ENCODE data around the gene KRTCAP2.
"Not testable (repeated sequence)": the region's sequence is repeated elsewhere in the genome, so short reads cannot be mapped to it uniquely, and the experiment has no call there.

The KRTCAP2 gene

DNA sequence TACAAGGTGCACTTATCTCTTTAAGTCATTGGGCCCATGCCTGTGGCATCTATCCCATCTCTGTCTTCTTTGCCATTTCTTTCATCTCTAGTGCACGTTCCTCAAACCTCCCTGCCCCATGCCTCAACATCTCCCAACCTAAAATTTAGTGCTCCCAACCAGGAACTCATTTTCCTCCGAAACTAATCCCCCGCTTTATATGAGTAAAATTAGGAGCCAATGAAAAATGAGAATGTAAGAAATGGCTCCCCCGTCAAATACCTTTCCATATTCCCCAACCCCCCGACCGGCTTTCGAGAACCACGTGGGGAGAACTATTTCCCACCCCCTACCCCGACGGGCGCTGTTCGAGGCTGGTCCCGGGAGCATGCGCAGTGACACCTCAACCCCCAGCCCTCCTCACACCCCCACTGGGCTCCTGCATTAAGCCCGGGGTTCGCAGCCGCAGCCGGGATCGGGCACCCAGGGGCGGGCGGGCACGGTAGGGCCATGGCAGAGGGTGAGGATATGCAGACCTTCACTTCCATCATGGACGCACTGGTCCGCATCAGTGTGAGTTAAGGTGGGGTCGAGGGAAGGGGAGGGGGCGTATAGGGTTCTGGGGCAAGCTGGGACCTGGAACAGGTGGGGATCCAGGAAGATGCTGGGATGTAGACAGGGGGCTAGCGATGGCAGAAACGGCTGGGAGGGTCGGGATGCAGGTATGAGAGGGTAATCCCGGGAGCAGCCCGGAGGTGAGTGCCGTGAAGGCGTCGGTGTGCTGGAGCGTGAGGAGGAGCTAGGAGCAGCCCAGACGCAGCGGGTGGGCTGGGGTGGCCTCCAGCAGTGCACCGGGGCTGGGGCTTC is 597 bp upstream of the KRTCAP2 start, which contains the start of gene TRIM46:
TRIM46 (plus strand) TSS at position 372 of the 846 bp plus-strand sequence; CDS start at position 490, 118 bp downstream.
- Histone ChIP-seq H3K36me3 (ENCODE audit: control insufficient read depth, insufficient read depth, low read length) (peaks cover 53% of the 10 kb centered on the region), H3K27ac (ENCODE audit: low read depth, low read length, severe bottlenecking) (peak within 1 kb of the TSS; percentile 93), H3K4me3 (ENCODE audit: extremely low read depth, insufficient read depth, low read length, poor library complexity, severe bottlenecking) (peak within 1 kb of the TSS; percentile 90), H3K9me3 (ENCODE audit: control insufficient read depth, low read length) (no peaks in the 10 kb centered on the region), H3K4me1 (ENCODE audit: control insufficient read depth, insufficient read depth, low read length, poor library complexity, severe bottlenecking) (peaks cover 7% of the 10 kb centered on the region)
- WGBS, 2 experiments (ENCODE audit: insufficient coverage in 2 of 2), result 1 to 2% methylated on average over 14 to 20 of the region's 38 CpGs

- H3K36me3 ChIP-seq (ENCODE audit: control insufficient read depth, insufficient read depth, low read length), result peaks cover 38% of the 10 kb centered on the region
- peak overlapping the region; percentile 93 for H3K27ac ChIP-seq (ENCODE audit: low read depth, low read length, severe bottlenecking)
- H3K4me1 ChIP-seq (ENCODE audit: control insufficient read depth, insufficient read depth, low read length, poor library complexity, severe bottlenecking), result peaks cover 7% of the 10 kb centered on the region
- H3K9me3 ChIP-seq (ENCODE audit: control insufficient read depth, low read length), result no peaks in the 10 kb centered on the region
- WGBS, 2 experiments (ENCODE audit: insufficient coverage in 2 of 2), result 37 to 59% methylated on average over 5 to 8 of the region's 8 CpGs
- H3K4me3 ChIP-seq (ENCODE audit: extremely low read depth, insufficient read depth, low read length, poor library complexity, severe bottlenecking), result peak overlapping the region; percentile 90
Measured at GRCh38 chr1:155171836-155172731, 1.0 kb downstream of the KRTCAP2 start.

DNA sequence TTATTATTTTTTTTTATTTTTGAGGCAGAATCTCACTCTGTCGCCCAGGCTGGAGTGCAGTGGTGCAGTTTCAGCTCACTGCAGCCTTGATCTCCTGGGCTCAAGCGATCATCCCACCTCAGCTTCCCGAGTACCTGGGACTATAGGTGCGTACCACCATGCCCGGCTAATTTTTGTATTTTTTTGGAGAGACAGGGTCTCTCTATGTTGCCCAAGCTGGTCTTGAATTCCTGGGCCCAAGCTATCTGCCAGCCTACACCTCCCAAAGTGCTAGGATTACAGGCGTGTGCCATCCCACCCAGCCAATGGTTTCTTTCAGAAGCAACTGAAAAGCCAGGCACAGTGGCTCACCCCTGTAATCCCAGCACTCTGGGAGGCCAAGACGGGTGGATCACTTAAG is 2.3 kb downstream of the KRTCAP2 start:
- Histone ChIP-seq H3K27ac (ENCODE audit: low read depth, low read length, severe bottlenecking) (no peak overlapping the region), H3K9me3 (ENCODE audit: control insufficient read depth, low read length) (no peaks in the 10 kb centered on the region), H3K4me3 (ENCODE audit: extremely low read depth, insufficient read depth, low read length, poor library complexity, severe bottlenecking) (no peak overlapping the region), H3K4me1 (ENCODE audit: control insufficient read depth, insufficient read depth, low read length, poor library complexity, severe bottlenecking) (peaks cover 7% of the 10 kb centered on the region), H3K36me3 (ENCODE audit: control insufficient read depth, insufficient read depth, low read length) (peaks cover 35% of the 10 kb centered on the region)
- WGBS, 2 experiments (ENCODE audit: insufficient coverage in 2 of 2), result 93 to 96% methylated on average over 7 of the region's 7 CpGs

DNA sequence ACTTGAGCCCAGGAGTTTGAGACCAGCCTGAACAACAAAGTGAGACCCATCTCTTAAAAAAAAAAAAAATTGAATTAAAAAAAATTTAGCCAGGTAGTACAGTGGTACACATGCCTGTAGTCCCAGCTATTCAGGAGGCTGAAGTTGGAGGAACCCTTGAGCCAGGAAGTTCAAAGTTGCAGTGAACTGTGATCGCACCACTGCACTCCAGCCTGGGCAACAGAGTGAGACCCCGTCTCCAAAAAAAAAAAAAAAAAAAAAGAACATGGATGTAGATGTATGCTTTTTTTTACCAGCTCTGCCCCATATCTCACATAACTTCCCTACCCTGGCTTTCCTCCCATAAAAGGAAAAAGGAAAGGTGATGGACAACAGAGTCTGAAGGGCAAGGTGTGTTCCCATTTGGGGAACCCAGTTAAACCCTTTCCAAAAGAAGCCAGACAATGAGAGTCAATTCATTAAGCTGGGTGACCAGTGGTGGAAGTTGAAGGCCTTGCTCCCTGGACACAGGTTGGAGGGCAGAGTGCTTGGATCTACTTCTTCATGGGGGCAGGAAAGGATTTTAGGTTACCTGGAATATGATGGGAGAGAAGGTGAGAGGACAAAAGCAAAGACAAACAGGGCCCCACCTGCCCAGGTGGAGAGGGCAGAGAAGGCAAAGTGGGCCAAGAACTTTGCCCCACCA is 2.9 kb downstream of the KRTCAP2 start:
- WGBS, 2 experiments (ENCODE audit: insufficient coverage in 2 of 2), result 100% methylated on average over 1 of the region's 2 CpGs; no CpG with 5 or more reads in 1 of the 2 experiments
- Histone ChIP-seq H3K36me3 (ENCODE audit: control insufficient read depth, insufficient read depth, low read length) (peaks cover 35% of the 10 kb centered on the region), H3K9me3 (ENCODE audit: control insufficient read depth, low read length) (no peaks in the 10 kb centered on the region), H3K27ac (ENCODE audit: low read depth, low read length, severe bottlenecking) (no peak overlapping the region), H3K4me3 (ENCODE audit: extremely low read depth, insufficient read depth, low read length, poor library complexity, severe bottlenecking) (no peak overlapping the region), H3K4me1 (ENCODE audit: control insufficient read depth, insufficient read depth, low read length, poor library complexity, severe bottlenecking) (peaks cover 7% of the 10 kb centered on the region)

GRCh38 chr1:155169541-155169940 is 3.6 kb downstream of the KRTCAP2 start:
- Histone ChIP-seq H3K27ac (ENCODE audit: low read depth, low read length, severe bottlenecking) (no peak overlapping the region), H3K4me1 (ENCODE audit: control insufficient read depth, insufficient read depth, low read length, poor library complexity, severe bottlenecking) (peaks cover 7% of the 10 kb centered on the region), H3K36me3 (ENCODE audit: control insufficient read depth, insufficient read depth, low read length) (peaks cover 35% of the 10 kb centered on the region), H3K4me3 (ENCODE audit: extremely low read depth, insufficient read depth, low read length, poor library complexity, severe bottlenecking) (no peak overlapping the region), H3K9me3 (ENCODE audit: control insufficient read depth, low read length) (no peaks in the 10 kb centered on the region)
- WGBS, 2 experiments (ENCODE audit: insufficient coverage in 2 of 2), result 90 to 91% methylated on average over 2 to 4 of the region's 5 CpGs

- Histone ChIP-seq H3K4me1 (ENCODE audit: control insufficient read depth, insufficient read depth, low read length, poor library complexity, severe bottlenecking) (peaks cover 7% of the 10 kb centered on the region), H3K36me3 (ENCODE audit: control insufficient read depth, insufficient read depth, low read length) (peaks cover 35% of the 10 kb centered on the region), H3K4me3 (ENCODE audit: extremely low read depth, insufficient read depth, low read length, poor library complexity, severe bottlenecking) (no peak overlapping the region), H3K9me3 (ENCODE audit: control insufficient read depth, low read length) (no peaks in the 10 kb centered on the region), H3K27ac (ENCODE audit: low read depth, low read length, severe bottlenecking) (no peak overlapping the region)
- 95 to 98% methylated on average over 8 to 9 of the region's 10 CpGs for WGBS, 2 experiments (ENCODE audit: insufficient coverage in 2 of 2)
Measured at GRCh38 chr1:155168456-155169210, 4.5 kb downstream of the KRTCAP2 start.

- H3K4me3 ChIP-seq (ENCODE audit: extremely low read depth, insufficient read depth, low read length, poor library complexity, severe bottlenecking); H3K9me3 ChIP-seq (ENCODE audit: control insufficient read depth, low read length); H3K27ac ChIP-seq (ENCODE audit: low read depth, low read length, severe bottlenecking); H3K4me1 ChIP-seq (ENCODE audit: control insufficient read depth, insufficient read depth, low read length, poor library complexity, severe bottlenecking): not testable (repeated sequence)
- peaks cover 35% of the 10 kb centered on the region for H3K36me3 ChIP-seq (ENCODE audit: control insufficient read depth, insufficient read depth, low read length)
- WGBS, 2 experiments (ENCODE audit: insufficient coverage in 2 of 2), result 74 to 83% methylated on average over 2 to 3 of the region's 4 CpGs
Measured at GRCh38 chr1:155168105-155168445, 5.0 kb downstream of the KRTCAP2 start.

GRCh38 chr1:155167166-155168104 is 5.7 kb downstream of the KRTCAP2 start:
- H3K27ac ChIP-seq (ENCODE audit: low read depth, low read length, severe bottlenecking), result no peak overlapping the region
- H3K36me3 ChIP-seq (ENCODE audit: control insufficient read depth, insufficient read depth, low read length), result peaks cover 35% of the 10 kb centered on the region
- H3K4me3 ChIP-seq (ENCODE audit: extremely low read depth, insufficient read depth, low read length, poor library complexity, severe bottlenecking), result peak overlapping the region; percentile 28
- H3K4me1 ChIP-seq (ENCODE audit: control insufficient read depth, insufficient read depth, low read length, poor library complexity, severe bottlenecking), result peaks cover 7% of the 10 kb centered on the region
- no peaks in the 10 kb centered on the region for H3K9me3 ChIP-seq (ENCODE audit: control insufficient read depth, low read length)
- WGBS, 2 experiments (ENCODE audit: insufficient coverage in 2 of 2), result 21% methylated on average over 19 of the region's 28 CpGs

DNA sequence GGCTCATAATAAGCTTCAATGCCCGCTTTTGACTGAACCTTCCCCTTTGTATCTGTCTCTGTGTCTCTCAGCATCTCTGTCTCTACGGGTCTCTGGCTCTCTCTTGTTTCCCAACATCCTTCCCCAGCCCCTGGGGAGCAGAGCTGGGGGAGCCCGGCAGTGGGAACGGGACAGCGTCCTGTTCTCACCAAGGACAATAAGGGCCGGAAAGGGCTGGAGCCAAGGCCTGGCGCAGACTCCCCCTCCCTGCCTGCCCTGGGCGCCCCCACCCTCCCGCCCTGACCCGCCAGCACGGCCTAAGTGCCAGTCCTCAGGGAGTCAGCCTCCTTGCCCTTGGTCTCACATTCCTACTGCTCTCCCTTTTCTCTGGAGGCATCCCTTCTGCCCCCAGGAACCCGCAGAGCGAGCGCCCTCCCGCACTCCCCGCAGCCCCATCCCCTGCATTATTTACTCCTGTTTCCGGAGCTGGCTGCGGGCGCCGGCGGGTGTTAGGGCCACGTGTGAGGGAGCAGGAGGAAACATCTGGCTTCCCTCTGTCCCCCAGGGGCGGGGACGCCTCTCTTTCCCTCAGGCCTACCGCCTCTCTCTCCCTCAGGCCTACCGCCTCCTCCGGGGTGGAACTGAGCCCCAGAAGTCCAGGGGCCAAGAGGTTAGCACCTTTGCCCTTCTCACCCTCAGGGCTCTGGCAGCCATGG is 6.5 kb downstream of the KRTCAP2 start:
- Histone ChIP-seq H3K4me3 (ENCODE audit: extremely low read depth, insufficient read depth, low read length, poor library complexity, severe bottlenecking) (no peak overlapping the region), H3K27ac (ENCODE audit: low read depth, low read length, severe bottlenecking) (no peak overlapping the region)

More for the DNA sequence above, 6.5 kb downstream of the KRTCAP2 start:
- WGBS, 2 experiments (ENCODE audit: insufficient coverage in 2 of 2), result 66 to 76% methylated on average over 15 to 17 of the region's 27 CpGs
- H3K36me3 ChIP-seq (ENCODE audit: control insufficient read depth, insufficient read depth, low read length), result peaks cover 29% of the 10 kb centered on the region
- H3K9me3 ChIP-seq (ENCODE audit: control insufficient read depth, low read length), result no peaks in the 10 kb centered on the region
- H3K4me1 ChIP-seq (ENCODE audit: control insufficient read depth, insufficient read depth, low read length, poor library complexity, severe bottlenecking), result peaks cover under 1% of the 10 kb centered on the region
